HepG2 (cell line): ENCODE results near the gene SURF6. TPM values are rescaled to one million over a fixed set of nuclear protein-coding genes. Genes with fewer than 3 reads are reported as not detected.

Experiments used
- ARID2 ChIP-seq: sonication (generic); formaldehyde crosslinking; IDR thresholded peaks from 2 replicates; pipeline ENCODE4 v1.8.1; 2022; ENCODE audit warnings: mild to moderate bottlenecking, missing genetic modification reagents, borderline replicate concordance
- CHD2 ChIP-seq: IDR thresholded peaks from 2 replicates; pipeline ENCODE4 v1.6.1; 2011; ENCODE audit warnings: low read depth, low read length, improper control_type of control experiment
- FOSL2 ChIP-seq: sonication (generic); formaldehyde crosslinking; IDR thresholded peaks from 2 replicates; pipeline ENCODE4 v1.4.0; 2020; ENCODE audit warnings: missing genetic modification reagents
- FOXC1 ChIP-seq: sonication (generic); formaldehyde crosslinking; IDR thresholded peaks from 2 replicates; pipeline ENCODE4 v1.8.0; 2022; ENCODE audit warnings: mild to moderate bottlenecking, missing genetic modification reagents, borderline replicate concordance
- HNRNPL ChIP-seq: fragments of 200-400 bp; formaldehyde crosslinking; IDR thresholded peaks from 2 replicates; pipeline ENCODE4 v1.6.1; 2017; ENCODE audit warnings: mild to moderate bottlenecking, low read depth, low read length
- KDM4B ChIP-seq: sonication (generic); formaldehyde crosslinking; IDR thresholded peaks from 2 replicates; pipeline ENCODE4 v1.4.0; 2020; ENCODE audit warnings: missing genetic modification reagents
- MYC ChIP-seq: sonication (generic); formaldehyde crosslinking; IDR thresholded peaks from 2 replicates; pipeline ENCODE4 v1.9.0; 2021; ENCODE audit warnings: missing genetic modification reagents, borderline replicate concordance
- TRIM24 ChIP-seq: sonication (generic); formaldehyde crosslinking; IDR thresholded peaks from 2 replicates; pipeline ENCODE4 v1.8.0; 2022; ENCODE audit warnings: mild to moderate bottlenecking, missing genetic modification reagents
- ZBTB20 ChIP-seq: sonication (generic); formaldehyde crosslinking; IDR thresholded peaks from 2 replicates; pipeline ENCODE4 v1.8.1; 2023; ENCODE audit warnings: missing genetic modification reagents, low read depth, mild to moderate bottlenecking, borderline replicate concordance
- ZFP37 ChIP-seq: sonication (generic); formaldehyde crosslinking; IDR thresholded peaks from 2 replicates; pipeline ENCODE4 v1.4.0; 2020; ENCODE audit warnings: missing genetic modification reagents, borderline replicate concordance
- ZNF20 ChIP-seq: sonication (generic); formaldehyde crosslinking; IDR thresholded peaks from 2 replicates; pipeline ENCODE4 v1.4.0; 2020; ENCODE audit warnings: mild to moderate bottlenecking, moderate library complexity, missing genetic modification reagents
- ZNF550 ChIP-seq: sonication (generic); formaldehyde crosslinking; IDR thresholded peaks from 2 replicates; pipeline ENCODE4 v1.4.0; 2020; ENCODE audit warnings: mild to moderate bottlenecking, missing genetic modification reagents, borderline replicate concordance
- ZNF816 ChIP-seq: sonication (generic); formaldehyde crosslinking; IDR thresholded peaks from 2 replicates; pipeline ENCODE4 v1.8.0; 2022; ENCODE audit warnings: missing genetic modification reagents, mild to moderate bottlenecking, borderline replicate concordance
- polyA plus RNA-seq, 8 experiments: library from polyadenylated mRNA; depleted of rRNA in 3 of 8; stranded (reverse) in 7 of 8; unstranded in 1 of 8; fragments of >200 nt; fragmentation: Illumina TruSeq in 4 of 8; extraction: Trizol in 4 of 8; gene quantifications; 2 replicates each; pipeline versions ENCODE4 v1.2.1 to v1.2.3, GENCODE V29; 2011 to 2016; ENCODE audit warnings: low read depth in 4 of 8, missing spikeins in 1 of 8, mixed read lengths in 1 of 8; ENCODE audit not compliant: insufficient read depth in 1 of 8
- total RNA-seq, 5 experiments: library from RNA; depleted of rRNA; stranded (reverse); fragments of >200 nt; fragmentation: Illumina TruSeq; extraction: Trizol; gene quantifications; 2 replicates each; pipeline ENCODE4 v1.2.3, GENCODE V29; 2016; ENCODE audit warnings: low read depth in 1 of 5
- TF ChIP-seq, protein P1 (sequence below): IDR thresholded peaks from 2 replicates; pipeline ENCODE4 v1.6.1; 2016; ENCODE audit warnings: mild to moderate bottlenecking, missing biosample characterization, missing genetic modification reagents
- TF ChIP-seq, protein P2 (sequence below): sonication (generic); formaldehyde crosslinking; IDR thresholded peaks from 2 replicates; pipeline ENCODE4 v1.4.0; 2020; ENCODE audit warnings: missing genetic modification reagents
- TF ChIP-seq, protein P3 (sequence below): fragments of 450-650 bp; IDR thresholded peaks from 2 replicates; pipeline ENCODE4 v1.6.1; 2017
- TF ChIP-seq, protein P4 (sequence below), 2 experiments: fragments of 450-650 bp in 1 of 2; sonication (generic) in 1 of 2; formaldehyde crosslinking; IDR thresholded peaks; 2 replicates each; pipeline versions ENCODE4 v1.5.0 to v1.8.0; 2020 to 2022; ENCODE audit warnings: mild to moderate bottlenecking in 1 of 2, missing genetic modification reagents in 1 of 2
- TF ChIP-seq, protein P5 (sequence below): sonication (generic); formaldehyde crosslinking; IDR thresholded peaks from 2 replicates; pipeline ENCODE4 v1.4.0; 2020; ENCODE audit warnings: missing genetic modification reagents
- TF ChIP-seq, protein P6 (sequence below): sonication (generic); formaldehyde crosslinking; IDR thresholded peaks from 2 replicates; pipeline ENCODE4 v1.4.0; 2020; ENCODE audit warnings: missing genetic modification reagents, mild to moderate bottlenecking, borderline replicate concordance
- TF ChIP-seq, protein P7 (sequence below): sonication (generic); formaldehyde crosslinking; IDR thresholded peaks from 2 replicates; pipeline ENCODE4 v1.4.0; 2020; ENCODE audit warnings: missing genetic modification reagents

SURF6 gene
- total and polyA plus RNA-seq, 2 of the 13 experiments (the other 11 are each of a cell fraction or from before 2014, with no cell fraction given) = 5.9 to 14.7 TPM

DNA sequence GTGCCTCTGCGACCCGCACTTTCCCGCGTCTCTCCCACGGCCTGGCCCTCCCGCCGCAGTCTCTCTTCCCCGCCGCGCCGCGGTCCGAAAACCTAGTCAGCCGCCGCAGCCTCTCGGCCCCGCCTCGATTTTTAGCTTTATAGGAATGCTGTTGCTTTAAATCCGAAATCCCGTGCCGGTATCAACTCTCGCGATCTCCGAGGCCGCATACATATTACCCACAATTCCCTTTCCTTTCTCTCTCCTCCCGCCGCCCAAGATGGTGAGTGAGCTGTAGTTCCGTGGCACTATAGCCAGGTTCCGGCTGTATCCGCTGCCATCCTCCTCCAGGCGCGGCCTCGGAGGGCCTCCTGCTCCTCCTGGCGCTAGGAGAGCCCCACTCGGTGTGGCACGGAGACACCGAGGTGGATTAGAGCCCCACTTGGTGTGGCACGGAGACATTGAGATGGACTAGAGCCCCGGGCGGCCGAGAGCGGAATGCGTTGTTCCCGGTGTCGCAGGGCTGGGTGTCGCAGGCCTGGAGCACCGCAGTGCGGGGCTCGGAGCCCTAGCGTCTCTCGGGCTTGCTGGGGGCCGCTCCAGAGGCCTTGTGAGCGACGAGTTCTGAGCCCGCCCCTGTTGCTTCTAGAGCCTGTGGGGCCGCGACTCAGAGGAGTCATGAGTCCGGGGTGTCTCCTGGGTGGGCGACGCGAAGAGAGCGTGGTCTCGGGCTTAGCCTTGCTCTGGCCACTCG lies 12.2 kb upstream of the SURF6 start, which contains the start of the genes MED22 and RPL7A (continued):
- peak; percentile 98 for TF ChIP-seq CHD2
- TF ChIP-seq ZNF816 = no peak; the same call in 1 of the 2 replicates
- TF ChIP-seq FOXC1 (CRISPR knock-in tag) = no peak; the same call in 1 of the 2 replicates
- TF ChIP-seq ZBTB20 = peak; percentile 46; the same call in 1 of the 2 replicates
- TF ChIP-seq, protein P1, sequence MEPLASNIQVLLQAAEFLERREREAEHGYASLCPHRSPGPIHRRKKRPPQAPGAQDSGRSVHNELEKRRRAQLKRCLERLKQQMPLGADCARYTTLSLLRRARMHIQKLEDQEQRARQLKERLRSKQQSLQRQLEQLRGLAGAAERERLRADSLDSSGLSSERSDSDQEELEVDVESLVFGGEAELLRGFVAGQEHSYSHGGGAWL (CRISPR knock-in tag) = peak; percentile 76; the same call in 1 of the 2 replicates
- TF ChIP-seq, protein P2, sequence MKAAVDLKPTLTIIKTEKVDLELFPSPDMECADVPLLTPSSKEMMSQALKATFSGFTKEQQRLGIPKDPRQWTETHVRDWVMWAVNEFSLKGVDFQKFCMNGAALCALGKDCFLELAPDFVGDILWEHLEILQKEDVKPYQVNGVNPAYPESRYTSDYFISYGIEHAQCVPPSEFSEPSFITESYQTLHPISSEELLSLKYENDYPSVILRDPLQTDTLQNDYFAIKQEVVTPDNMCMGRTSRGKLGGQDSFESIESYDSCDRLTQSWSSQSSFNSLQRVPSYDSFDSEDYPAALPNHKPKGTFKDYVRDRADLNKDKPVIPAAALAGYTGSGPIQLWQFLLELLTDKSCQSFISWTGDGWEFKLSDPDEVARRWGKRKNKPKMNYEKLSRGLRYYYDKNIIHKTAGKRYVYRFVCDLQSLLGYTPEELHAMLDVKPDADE (CRISPR knock-in tag) = peak; percentile 33; the same call in 1 of the 2 replicates
- TF ChIP-seq, protein P3, sequence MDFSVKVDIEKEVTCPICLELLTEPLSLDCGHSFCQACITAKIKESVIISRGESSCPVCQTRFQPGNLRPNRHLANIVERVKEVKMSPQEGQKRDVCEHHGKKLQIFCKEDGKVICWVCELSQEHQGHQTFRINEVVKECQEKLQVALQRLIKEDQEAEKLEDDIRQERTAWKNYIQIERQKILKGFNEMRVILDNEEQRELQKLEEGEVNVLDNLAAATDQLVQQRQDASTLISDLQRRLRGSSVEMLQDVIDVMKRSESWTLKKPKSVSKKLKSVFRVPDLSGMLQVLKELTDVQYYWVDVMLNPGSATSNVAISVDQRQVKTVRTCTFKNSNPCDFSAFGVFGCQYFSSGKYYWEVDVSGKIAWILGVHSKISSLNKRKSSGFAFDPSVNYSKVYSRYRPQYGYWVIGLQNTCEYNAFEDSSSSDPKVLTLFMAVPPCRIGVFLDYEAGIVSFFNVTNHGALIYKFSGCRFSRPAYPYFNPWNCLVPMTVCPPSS = no peak
- TF ChIP-seq, protein P4, sequence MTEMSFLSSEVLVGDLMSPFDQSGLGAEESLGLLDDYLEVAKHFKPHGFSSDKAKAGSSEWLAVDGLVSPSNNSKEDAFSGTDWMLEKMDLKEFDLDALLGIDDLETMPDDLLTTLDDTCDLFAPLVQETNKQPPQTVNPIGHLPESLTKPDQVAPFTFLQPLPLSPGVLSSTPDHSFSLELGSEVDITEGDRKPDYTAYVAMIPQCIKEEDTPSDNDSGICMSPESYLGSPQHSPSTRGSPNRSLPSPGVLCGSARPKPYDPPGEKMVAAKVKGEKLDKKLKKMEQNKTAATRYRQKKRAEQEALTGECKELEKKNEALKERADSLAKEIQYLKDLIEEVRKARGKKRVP (CRISPR knock-in tag; IDR thresholded peaks at IDR 0.05) = peak in 1 of 2 experiments; percentile 56; a peak in 1 of 4 replicates
- TF ChIP-seq, protein P5, sequence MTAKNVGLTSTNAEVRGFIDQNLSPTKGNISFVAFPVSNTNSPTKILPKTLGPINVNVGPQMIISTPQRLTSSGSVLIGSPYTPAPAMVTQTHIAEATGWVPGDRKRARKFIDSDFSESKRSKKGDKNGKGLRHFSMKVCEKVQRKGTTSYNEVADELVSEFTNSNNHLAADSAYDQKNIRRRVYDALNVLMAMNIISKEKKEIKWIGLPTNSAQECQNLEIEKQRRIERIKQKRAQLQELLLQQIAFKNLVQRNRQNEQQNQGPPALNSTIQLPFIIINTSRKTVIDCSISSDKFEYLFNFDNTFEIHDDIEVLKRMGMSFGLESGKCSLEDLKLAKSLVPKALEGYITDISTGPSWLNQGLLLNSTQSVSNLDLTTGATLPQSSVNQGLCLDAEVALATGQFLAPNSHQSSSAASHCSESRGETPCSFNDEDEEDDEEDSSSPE (CRISPR knock-in tag) = peak; percentile 71; the same call in 1 of the 2 replicates
- 0 out of 2 replicates have a peak, but pooled peaks have one; percentile 40 for TF ChIP-seq ZFP37 (CRISPR knock-in tag)
- 0 out of 2 replicates have a peak, but pooled peaks have one; percentile 54 for TF ChIP-seq HNRNPL
- peak; percentile 42; the same call in 1 of the 2 replicates for TF ChIP-seq FOSL2 (CRISPR knock-in tag)
- no peak for TF ChIP-seq TRIM24 (CRISPR knock-in tag)
- TF ChIP-seq, protein P6, sequence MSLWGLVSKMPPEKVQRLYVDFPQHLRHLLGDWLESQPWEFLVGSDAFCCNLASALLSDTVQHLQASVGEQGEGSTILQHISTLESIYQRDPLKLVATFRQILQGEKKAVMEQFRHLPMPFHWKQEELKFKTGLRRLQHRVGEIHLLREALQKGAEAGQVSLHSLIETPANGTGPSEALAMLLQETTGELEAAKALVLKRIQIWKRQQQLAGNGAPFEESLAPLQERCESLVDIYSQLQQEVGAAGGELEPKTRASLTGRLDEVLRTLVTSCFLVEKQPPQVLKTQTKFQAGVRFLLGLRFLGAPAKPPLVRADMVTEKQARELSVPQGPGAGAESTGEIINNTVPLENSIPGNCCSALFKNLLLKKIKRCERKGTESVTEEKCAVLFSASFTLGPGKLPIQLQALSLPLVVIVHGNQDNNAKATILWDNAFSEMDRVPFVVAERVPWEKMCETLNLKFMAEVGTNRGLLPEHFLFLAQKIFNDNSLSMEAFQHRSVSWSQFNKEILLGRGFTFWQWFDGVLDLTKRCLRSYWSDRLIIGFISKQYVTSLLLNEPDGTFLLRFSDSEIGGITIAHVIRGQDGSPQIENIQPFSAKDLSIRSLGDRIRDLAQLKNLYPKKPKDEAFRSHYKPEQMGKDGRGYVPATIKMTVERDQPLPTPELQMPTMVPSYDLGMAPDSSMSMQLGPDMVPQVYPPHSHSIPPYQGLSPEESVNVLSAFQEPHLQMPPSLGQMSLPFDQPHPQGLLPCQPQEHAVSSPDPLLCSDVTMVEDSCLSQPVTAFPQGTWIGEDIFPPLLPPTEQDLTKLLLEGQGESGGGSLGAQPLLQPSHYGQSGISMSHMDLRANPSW = no peak
- TF ChIP-seq MYC (CRISPR knock-in tag) = peak; percentile 98
- TF ChIP-seq, protein P7, sequence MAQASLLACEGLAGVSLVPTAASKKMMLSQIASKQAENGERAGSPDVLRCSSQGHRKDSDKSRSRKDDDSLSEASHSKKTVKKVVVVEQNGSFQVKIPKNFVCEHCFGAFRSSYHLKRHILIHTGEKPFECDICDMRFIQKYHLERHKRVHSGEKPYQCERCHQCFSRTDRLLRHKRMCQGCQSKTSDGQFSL = peak; percentile 9; the same call in 1 of the 2 replicates
- no peak for TF ChIP-seq ZNF20
- TF ChIP-seq KDM4B = peak; percentile 57; the same call in 1 of the 2 replicates
- no peak for TF ChIP-seq ARID2 (CRISPR knock-in tag)
- no peak for TF ChIP-seq ZNF550 (CRISPR knock-in tag)
